ENCODE measurements around the gene SET. TPM values are rescaled to one million over a fixed set of nuclear protein-coding genes. Genes with fewer than 3 reads are reported as not detected.

SET gene
- polyA plus RNA-seq, 1 experiment, result 51.6 TPM

- Histone ChIP-seq H3K4me3 (ENCODE audit: low read depth, low read length) (no peak overlapping the region), H3K27me3 (ENCODE audit: control insufficient read depth, insufficient read depth, low read length) (no peaks in the 10 kb centered on the region), H3K36me3 (ENCODE audit: control insufficient read depth, insufficient read depth, low read length) (peaks cover 5% of the 10 kb centered on the region)
- TF ChIP-seq, protein P1, sequence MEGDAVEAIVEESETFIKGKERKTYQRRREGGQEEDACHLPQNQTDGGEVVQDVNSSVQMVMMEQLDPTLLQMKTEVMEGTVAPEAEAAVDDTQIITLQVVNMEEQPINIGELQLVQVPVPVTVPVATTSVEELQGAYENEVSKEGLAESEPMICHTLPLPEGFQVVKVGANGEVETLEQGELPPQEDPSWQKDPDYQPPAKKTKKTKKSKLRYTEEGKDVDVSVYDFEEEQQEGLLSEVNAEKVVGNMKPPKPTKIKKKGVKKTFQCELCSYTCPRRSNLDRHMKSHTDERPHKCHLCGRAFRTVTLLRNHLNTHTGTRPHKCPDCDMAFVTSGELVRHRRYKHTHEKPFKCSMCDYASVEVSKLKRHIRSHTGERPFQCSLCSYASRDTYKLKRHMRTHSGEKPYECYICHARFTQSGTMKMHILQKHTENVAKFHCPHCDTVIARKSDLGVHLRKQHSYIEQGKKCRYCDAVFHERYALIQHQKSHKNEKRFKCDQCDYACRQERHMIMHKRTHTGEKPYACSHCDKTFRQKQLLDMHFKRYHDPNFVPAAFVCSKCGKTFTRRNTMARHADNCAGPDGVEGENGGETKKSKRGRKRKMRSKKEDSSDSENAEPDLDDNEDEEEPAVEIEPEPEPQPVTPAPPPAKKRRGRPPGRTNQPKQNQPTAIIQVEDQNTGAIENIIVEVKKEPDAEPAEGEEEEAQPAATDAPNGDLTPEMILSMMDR (IDR thresholded peaks at IDR 0.05; ENCODE audit: insufficient read depth, low read depth, low read length), result no peak
- ChIA-PET CTCF (interaction anchor here (1.4 kb wide), 1 partner anchor 8 kb away, joined by 4 read pairs; no protein-coding TSS in a partner anchor), POLR2A (no interaction called here)
- no peak for DNase-seq (ENCODE audit: low read depth)
These were observed 38.7 kb downstream of the SET start for GRCh38 chr9:128727640-128728248.

DNA sequence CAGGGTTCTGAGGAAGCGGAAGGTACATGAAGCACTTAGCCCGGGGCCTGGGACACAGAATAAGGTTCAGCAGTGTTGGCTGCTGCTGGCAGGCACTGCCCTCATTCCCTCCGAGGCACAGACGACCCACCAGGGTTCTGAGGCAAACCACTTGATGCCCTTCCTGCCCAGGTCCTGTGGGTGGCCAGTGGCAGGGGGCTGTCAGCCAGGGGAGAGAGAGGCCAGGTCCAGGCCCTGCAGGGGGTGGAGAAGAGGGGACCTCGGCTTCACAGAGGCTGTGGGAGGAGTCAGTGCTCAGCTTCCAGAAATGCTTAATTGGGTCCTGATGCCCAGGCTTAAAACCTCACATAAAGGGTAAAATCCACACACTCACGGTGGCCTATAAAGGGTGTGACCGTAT, 39.3 kb downstream of the SET start:
- ChIA-PET POLR2A (no interaction called here), CTCF (interaction anchor here (1.4 kb wide), 1 partner anchor 9 kb away, joined by 4 read pairs; no protein-coding TSS in a partner anchor)
- no peak for DNase-seq (ENCODE audit: low read depth)
- H3K36me3 ChIP-seq (ENCODE audit: control insufficient read depth, insufficient read depth, low read length), result peaks cover 5% of the 10 kb centered on the region
- H3K27me3 ChIP-seq (ENCODE audit: control insufficient read depth, insufficient read depth, low read length), result no peaks in the 10 kb centered on the region
- no peak overlapping the region for H3K4me3 ChIP-seq (ENCODE audit: low read depth, low read length)
- TF ChIP-seq, protein P1 (IDR thresholded peaks at IDR 0.05; ENCODE audit: insufficient read depth, low read depth, low read length), result no peak

DNA sequence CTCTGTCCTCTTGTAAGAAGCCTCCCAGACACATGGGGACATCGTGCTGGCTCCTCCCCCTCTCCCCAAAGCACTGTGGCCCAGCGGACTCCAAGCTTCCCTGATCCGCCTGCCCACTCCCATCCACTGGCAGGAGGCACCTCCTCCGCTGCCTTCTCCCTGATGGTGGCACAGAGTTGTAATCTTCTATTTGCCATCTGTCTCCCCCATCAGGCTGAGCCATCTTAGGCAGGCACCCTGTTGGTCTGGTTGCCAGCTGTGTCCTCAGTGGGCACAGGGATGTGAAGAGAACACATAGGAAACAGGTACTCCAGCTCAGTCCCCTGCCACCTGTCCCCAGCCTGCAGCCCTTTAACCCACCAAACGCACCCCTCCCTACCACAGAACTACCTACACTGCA, 40.3 kb downstream of the SET start:
- no peak overlapping the region for H3K4me3 ChIP-seq (ENCODE audit: low read depth, low read length)
- TF ChIP-seq, protein P1 (IDR thresholded peaks at IDR 0.05; ENCODE audit: insufficient read depth, low read depth, low read length), result no peak
- no peaks in the 10 kb centered on the region for H3K27me3 ChIP-seq (ENCODE audit: control insufficient read depth, insufficient read depth, low read length)
- ChIA-PET CTCF (interaction anchor here (1.4 kb wide), 1 partner anchor 10 kb away, joined by 4 read pairs; no protein-coding TSS in a partner anchor), POLR2A (no interaction called here)
- H3K36me3 ChIP-seq (ENCODE audit: control insufficient read depth, insufficient read depth, low read length), result peaks cover 5% of the 10 kb centered on the region
- DNase-seq (ENCODE audit: low read depth), result no peak

- CTCF ChIA-PET, result no interaction called here
These were observed 40.9 kb downstream of the SET start for GRCh38 chr9:128729766-128730517.

DNA sequence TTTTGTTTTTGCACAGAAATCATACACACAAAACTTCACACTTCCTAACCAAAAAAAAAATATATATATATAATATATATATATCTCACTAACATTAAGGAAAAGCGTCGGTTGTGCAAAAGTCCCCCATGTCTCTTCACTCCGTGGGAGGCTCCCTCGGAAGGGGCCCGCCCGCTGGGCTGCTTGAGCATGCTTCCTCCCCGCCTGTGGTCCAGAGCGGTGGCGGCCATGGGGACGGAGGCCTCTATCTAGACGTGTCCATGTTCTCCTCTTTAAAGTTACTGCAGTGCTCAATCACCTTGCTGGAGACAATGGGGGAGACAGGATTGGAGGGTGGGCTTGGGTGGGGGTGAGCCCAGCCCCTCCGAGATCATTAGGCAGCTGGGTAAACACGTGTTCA, 42.1 kb downstream of the SET start:
- Histone ChIP-seq H3K27me3 (ENCODE audit: control insufficient read depth, insufficient read depth, low read length) (no peaks in the 10 kb centered on the region), H3K4me3 (ENCODE audit: low read depth, low read length) (no peak overlapping the region), H3K36me3 (ENCODE audit: control insufficient read depth, insufficient read depth, low read length) (peaks cover 9% of the 10 kb centered on the region)
- TF ChIP-seq, protein P1 (IDR thresholded peaks at IDR 0.05; ENCODE audit: insufficient read depth, low read depth, low read length), result no peak
- POLR2A ChIA-PET, result no interaction called here
- CTCF ChIA-PET, result interaction anchor here (0.5 to 1.1 kb wide), 2 partner anchors 10 to 13 kb away, joined by 4 to 5 read pairs; no protein-coding TSS in a partner anchor
- DNase-seq (ENCODE audit: low read depth), result no peak

More at GRCh38 chr9:128729766-128730517, 40.9 kb downstream of the SET start:
- Histone ChIP-seq H3K27me3 (ENCODE audit: control insufficient read depth, insufficient read depth, low read length) (no peaks in the 10 kb centered on the region), H3K4me3 (ENCODE audit: low read depth, low read length) (no peak overlapping the region), H3K36me3 (ENCODE audit: control insufficient read depth, insufficient read depth, low read length) (peaks cover 7% of the 10 kb centered on the region)
- no peak for DNase-seq (ENCODE audit: low read depth)
- TF ChIP-seq, protein P1 (IDR thresholded peaks at IDR 0.05; ENCODE audit: insufficient read depth, low read depth, low read length), result no peak
- POLR2A ChIA-PET, result no interaction called here

Measured in BJ (cell line).